ENCODE results near the gene FBLN2.

GRCh38 chr3:13634151-13634550 lies 85.2 kb downstream of the FBLN2 start:
- TF ChIP-seq, protein P1, sequence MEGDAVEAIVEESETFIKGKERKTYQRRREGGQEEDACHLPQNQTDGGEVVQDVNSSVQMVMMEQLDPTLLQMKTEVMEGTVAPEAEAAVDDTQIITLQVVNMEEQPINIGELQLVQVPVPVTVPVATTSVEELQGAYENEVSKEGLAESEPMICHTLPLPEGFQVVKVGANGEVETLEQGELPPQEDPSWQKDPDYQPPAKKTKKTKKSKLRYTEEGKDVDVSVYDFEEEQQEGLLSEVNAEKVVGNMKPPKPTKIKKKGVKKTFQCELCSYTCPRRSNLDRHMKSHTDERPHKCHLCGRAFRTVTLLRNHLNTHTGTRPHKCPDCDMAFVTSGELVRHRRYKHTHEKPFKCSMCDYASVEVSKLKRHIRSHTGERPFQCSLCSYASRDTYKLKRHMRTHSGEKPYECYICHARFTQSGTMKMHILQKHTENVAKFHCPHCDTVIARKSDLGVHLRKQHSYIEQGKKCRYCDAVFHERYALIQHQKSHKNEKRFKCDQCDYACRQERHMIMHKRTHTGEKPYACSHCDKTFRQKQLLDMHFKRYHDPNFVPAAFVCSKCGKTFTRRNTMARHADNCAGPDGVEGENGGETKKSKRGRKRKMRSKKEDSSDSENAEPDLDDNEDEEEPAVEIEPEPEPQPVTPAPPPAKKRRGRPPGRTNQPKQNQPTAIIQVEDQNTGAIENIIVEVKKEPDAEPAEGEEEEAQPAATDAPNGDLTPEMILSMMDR (IDR thresholded peaks at IDR 0.05; ENCODE audit: low read depth, low read length, missing input control): no peak
- no peak for TF ChIP-seq SP1 (IDR thresholded peaks at IDR 0.05)
- TF ChIP-seq, protein P2, sequence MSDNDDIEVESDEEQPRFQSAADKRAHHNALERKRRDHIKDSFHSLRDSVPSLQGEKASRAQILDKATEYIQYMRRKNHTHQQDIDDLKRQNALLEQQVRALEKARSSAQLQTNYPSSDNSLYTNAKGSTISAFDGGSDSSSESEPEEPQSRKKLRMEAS (IDR thresholded peaks at IDR 0.05): no peak
- no peak for TF ChIP-seq YY1 (IDR thresholded peaks at IDR 0.05)
- no peak for TF ChIP-seq EGR1 (IDR thresholded peaks at IDR 0.05; ENCODE audit: low read depth in 2 of 2)
- TF ChIP-seq, protein P3, sequence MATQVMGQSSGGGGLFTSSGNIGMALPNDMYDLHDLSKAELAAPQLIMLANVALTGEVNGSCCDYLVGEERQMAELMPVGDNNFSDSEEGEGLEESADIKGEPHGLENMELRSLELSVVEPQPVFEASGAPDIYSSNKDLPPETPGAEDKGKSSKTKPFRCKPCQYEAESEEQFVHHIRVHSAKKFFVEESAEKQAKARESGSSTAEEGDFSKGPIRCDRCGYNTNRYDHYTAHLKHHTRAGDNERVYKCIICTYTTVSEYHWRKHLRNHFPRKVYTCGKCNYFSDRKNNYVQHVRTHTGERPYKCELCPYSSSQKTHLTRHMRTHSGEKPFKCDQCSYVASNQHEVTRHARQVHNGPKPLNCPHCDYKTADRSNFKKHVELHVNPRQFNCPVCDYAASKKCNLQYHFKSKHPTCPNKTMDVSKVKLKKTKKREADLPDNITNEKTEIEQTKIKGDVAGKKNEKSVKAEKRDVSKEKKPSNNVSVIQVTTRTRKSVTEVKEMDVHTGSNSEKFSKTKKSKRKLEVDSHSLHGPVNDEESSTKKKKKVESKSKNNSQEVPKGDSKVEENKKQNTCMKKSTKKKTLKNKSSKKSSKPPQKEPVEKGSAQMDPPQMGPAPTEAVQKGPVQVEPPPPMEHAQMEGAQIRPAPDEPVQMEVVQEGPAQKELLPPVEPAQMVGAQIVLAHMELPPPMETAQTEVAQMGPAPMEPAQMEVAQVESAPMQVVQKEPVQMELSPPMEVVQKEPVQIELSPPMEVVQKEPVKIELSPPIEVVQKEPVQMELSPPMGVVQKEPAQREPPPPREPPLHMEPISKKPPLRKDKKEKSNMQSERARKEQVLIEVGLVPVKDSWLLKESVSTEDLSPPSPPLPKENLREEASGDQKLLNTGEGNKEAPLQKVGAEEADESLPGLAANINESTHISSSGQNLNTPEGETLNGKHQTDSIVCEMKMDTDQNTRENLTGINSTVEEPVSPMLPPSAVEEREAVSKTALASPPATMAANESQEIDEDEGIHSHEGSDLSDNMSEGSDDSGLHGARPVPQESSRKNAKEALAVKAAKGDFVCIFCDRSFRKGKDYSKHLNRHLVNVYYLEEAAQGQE (IDR thresholded peaks at IDR 0.05): no peak
- TF ChIP-seq TAF1 (conservative IDR thresholded peaks at IDR 0.05): no peak
- no peak for TF ChIP-seq RAD21 (IDR thresholded peaks at IDR 0.05)
- no peak for TF ChIP-seq ATF3 (IDR thresholded peaks at IDR 0.05)
- TF ChIP-seq JUND (IDR thresholded peaks at IDR 0.05): no peak
- TF ChIP-seq GABPA (IDR thresholded peaks at IDR 0.05 in 1 of 2, conservative IDR thresholded peaks at IDR 0.05 in 1 of 2): no peak
